IPS-NIHi11 (cell line): ENCODE data around the gene NCOR2.

Source experiments
- DNase-seq: peaks from one replicate; pipeline ENCODE4 v3.0.0; 2012; ENCODE audit warnings: mixed read lengths, low spot score

NCOR2 gene

GRCh38 chr12:124566997-124567672 is at the start of gene NCOR2:
Gene NCOR2 (minus strand): TSS chr12:124567612. CDS start chr12:124495251, 72,361 bp downstream.
- peak; percentile 64 for DNase-seq

- no peak for DNase-seq
Measured at GRCh38 chr12:124616394-124617221, 49.2 kb upstream of the NCOR2 start.

GRCh38 chr12:124614512-124615292 is 47.3 kb upstream of the NCOR2 start:
- no peak for DNase-seq

GRCh38 chr12:124613151-124613585 is 45.8 kb upstream of the NCOR2 start:
- no peak for DNase-seq

GRCh38 chr12:124612410-124612680 is 44.9 kb upstream of the NCOR2 start:
- no peak for DNase-seq

GRCh38 chr12:124611559-124612409 is 44.4 kb upstream of the NCOR2 start:
- DNase-seq, result no peak

- no peak for DNase-seq
Measured at GRCh38 chr12:124610629-124611558, 43.5 kb upstream of the NCOR2 start.

- no peak for DNase-seq
Measured at GRCh38 chr12:124610021-124610612, 42.7 kb upstream of the NCOR2 start.

GRCh38 chr12:124609041-124609989 is 41.9 kb upstream of the NCOR2 start:
- peak; percentile 76 for DNase-seq

GRCh38 chr12:124608450-124608870 is 41.0 kb upstream of the NCOR2 start:
- no peak for DNase-seq

- DNase-seq, result no peak
Measured at GRCh38 chr12:124607681-124608425, 40.4 kb upstream of the NCOR2 start.

- DNase-seq, result no peak
Measured at GRCh38 chr12:124605883-124606774, 38.7 kb upstream of the NCOR2 start.

- DNase-seq, result peak; percentile 51
Measured at GRCh38 chr12:124605150-124605882, 37.9 kb upstream of the NCOR2 start.

- DNase-seq, result no peak
Measured at GRCh38 chr12:124604264-124604680, 36.9 kb upstream of the NCOR2 start.

- no peak for DNase-seq
Measured at GRCh38 chr12:124603831-124604251, 36.4 kb upstream of the NCOR2 start.

- no peak for DNase-seq
Measured at GRCh38 chr12:124603100-124603541, 35.7 kb upstream of the NCOR2 start.
